Measurements from ENCODE around the gene CST3. TPM values are rescaled to one million over a fixed set of nuclear protein-coding genes. Genes with fewer than 3 reads are reported as not detected.

Gene CST3
- polyA plus RNA-seq, 1 experiment = 458 TPM

DNA sequence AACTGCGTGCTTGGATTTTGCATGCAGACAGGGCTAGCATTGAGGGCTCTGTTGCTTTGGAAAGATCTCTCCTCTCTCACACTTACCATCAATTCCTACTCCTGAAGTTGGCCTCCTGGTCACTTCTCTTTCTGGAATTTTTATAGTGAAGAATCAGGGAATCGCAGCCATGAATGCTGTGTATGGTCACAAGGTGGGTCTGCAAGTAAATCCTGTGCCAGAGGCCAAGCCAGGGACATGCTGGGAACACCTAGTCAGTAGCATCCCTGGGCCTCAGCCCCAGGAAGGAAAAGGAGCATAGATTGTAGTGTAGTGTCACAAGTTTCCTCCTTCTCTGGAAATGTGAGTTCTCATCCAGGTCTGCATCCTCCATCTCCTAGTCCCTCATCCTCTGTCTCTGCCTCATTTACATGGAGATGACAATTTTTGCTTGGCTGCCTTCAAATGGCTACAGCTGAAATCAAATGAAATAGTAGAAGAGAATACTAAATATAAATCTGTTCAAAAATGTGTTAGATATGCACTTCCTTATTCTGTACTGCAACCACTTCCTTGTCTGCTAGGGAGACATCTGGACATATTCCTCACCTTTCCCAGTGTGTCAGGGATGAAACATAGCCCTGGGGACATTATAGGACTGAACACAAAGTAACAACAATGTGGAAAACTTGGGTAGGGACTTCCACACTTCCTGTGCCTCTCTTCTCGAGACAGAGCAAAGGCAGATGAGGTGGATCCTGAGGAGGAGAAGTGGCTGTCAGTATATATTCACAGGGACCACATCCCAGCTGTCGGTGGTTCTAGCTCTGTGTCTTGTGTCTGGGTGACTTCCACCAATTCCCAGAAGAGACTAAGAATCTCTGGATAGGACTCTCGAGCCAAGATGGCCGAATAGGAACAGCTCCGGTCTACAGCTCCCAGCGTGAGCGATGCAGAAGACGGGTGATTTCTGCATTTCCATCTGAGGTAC is 49.0 kb downstream of the CST3 start:
- H3K4me3 ChIP-seq (ENCODE audit: low read depth, low read length) = no peak overlapping the region
- no peak for DNase-seq (ENCODE audit: low read depth)
- TF ChIP-seq CTCF (IDR thresholded peaks at IDR 0.05; ENCODE audit: insufficient read depth, low read depth, low read length) = no peak
- no peaks in the 10 kb centered on the region for H3K36me3 ChIP-seq (ENCODE audit: control insufficient read depth, insufficient read depth, low read length)
- ChIA-PET POLR2A (no interaction called here), CTCF (interaction anchor here (1.8 kb wide), 1 partner anchor 147 kb away, joined by 4 read pairs; no protein-coding TSS in a partner anchor)
- H3K27me3 ChIP-seq (ENCODE audit: control insufficient read depth, insufficient read depth, low read length) = no peaks in the 10 kb centered on the region

DNA sequence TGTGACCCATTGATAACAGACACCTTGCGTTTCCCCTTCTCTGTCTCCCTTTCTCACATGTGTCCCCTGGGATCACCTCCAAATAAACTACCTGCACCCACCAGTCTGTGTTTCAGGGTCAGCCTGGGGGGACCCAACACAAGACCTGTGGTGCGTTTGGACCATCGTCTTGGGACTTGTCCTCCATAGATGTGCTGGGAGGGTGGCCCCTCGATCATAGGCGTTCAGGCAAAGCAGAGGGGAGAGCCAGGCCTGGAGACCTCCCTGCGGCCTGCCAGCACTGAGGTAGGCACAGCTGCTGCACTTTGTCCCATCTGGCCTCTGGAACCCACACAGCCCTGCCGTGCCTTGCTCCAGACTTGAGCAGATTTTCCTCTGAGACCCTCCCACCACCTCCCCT is 50.1 kb downstream of the CST3 start:
- ChIA-PET POLR2A (no interaction called here), CTCF (interaction anchor here (0.7 to 1.8 kb wide), 2 partner anchors 12 to 145 kb away, joined by 3 to 4 read pairs; no protein-coding TSS in a partner anchor)
- TF ChIP-seq CTCF (IDR thresholded peaks at IDR 0.05; ENCODE audit: insufficient read depth, low read depth, low read length) = no peak
- no peak overlapping the region for H3K4me3 ChIP-seq (ENCODE audit: low read depth, low read length)
- DNase-seq (ENCODE audit: low read depth) = no peak
- H3K27me3 ChIP-seq (ENCODE audit: control insufficient read depth, insufficient read depth, low read length) = no peaks in the 10 kb centered on the region
- H3K36me3 ChIP-seq (ENCODE audit: control insufficient read depth, insufficient read depth, low read length) = no peaks in the 10 kb centered on the region

DNA sequence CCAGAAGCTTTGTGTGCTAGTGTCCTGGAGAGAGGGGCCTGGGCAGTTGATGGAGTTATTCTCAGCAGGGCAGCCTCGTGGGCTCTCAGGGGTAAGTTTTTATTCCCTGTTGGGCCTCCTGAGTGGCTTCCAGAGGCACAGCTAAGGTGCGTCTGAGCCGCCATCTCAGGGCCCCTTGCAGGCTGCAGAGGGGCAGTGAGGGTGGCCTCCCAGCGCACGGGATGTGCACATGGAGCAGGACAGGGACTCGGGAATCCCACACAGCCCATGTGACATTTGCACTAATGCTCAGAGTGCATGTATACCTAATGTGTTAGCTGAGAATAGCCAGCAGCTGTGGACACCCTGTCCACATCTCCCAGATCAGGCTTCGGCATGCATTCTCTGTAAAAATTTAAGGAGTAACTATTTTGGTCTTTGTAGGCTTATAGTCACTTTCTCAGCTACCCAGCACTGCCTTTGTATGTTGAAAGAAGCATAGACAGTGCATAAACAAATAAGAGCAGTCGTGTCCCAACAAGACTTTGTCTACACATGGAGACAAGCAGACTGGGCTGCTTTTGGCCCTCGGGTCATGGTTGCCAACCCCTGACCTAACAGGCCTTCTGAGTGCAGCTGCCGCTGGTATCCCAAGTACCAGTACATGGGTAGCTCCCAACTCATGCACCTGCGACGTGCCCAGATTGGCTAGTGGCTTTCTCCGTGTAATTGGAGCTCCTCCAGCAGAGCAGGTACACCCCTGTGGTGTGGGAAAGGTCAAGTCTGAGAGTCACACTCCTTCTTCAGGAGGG is 50.8 kb downstream of the CST3 start:
- Histone ChIP-seq H3K27me3 (ENCODE audit: control insufficient read depth, insufficient read depth, low read length) (no peaks in the 10 kb centered on the region), H3K36me3 (ENCODE audit: control insufficient read depth, insufficient read depth, low read length) (no peaks in the 10 kb centered on the region), H3K4me3 (ENCODE audit: low read depth, low read length) (no peak overlapping the region)
- TF ChIP-seq CTCF (IDR thresholded peaks at IDR 0.05; ENCODE audit: insufficient read depth, low read depth, low read length) = no peak
- DNase-seq (ENCODE audit: low read depth) = no peak
- POLR2A ChIA-PET = no interaction called here
- CTCF ChIA-PET = interaction anchor here (0.7 to 1.5 kb wide), 3 partner anchors 11 to 31 kb away, joined by 3 read pairs; no protein-coding TSS in a partner anchor

DNA sequence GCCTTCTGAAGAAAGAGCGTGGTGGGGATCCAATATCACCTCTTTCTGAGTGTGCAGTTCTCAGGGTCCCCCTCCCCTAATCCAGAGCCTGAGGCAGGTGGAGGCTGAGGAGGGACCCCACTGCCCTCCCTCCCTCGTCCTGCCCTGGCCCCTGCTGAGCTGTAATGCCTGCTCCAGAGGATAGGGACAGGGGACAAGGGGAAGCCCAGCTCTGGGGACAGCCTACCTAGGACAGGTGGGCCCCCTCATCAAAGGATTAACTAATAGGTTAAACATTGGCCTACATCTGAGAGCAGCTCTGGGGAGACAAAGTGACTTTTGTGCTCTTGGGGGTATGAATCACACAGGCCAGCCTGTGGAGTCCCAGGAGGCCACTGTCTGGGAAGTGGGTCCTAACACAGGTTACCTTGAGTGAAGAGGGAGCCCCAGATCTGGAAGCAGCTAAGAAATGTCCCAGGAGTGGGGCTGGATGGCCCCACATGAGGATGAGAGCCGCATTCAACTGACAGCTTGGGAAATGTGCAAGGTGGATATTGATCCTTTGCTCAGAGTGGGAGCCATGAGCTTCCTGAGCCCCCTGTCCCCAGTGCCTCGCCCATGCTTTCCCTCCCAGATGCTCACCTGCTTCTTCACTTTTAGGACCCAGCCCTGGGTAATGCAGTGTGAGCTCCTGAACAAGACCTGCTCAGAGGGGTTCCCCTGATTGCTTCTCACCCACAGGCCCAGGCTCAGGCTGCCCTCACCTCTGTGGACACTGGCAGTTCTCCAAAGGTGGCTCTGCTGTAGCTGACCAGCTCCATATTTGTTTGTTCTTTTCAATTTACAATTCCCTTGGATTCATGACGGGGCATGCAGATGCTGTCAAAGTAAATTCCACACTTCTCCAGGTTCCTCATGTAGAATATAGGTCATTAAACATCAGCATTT is 51.7 kb downstream of the CST3 start:
- CTCF ChIA-PET = interaction anchor here (0.8 to 1.9 kb wide), 4 partner anchors 17 to 144 kb away, joined by 3 to 7 read pairs (median 3); no protein-coding TSS in a partner anchor
- POLR2A ChIA-PET = no interaction called here
- no peak for DNase-seq (ENCODE audit: low read depth)
- no peaks in the 10 kb centered on the region for H3K36me3 ChIP-seq (ENCODE audit: control insufficient read depth, insufficient read depth, low read length)
- H3K27me3 ChIP-seq (ENCODE audit: control insufficient read depth, insufficient read depth, low read length) = no peaks in the 10 kb centered on the region
- H3K4me3 ChIP-seq (ENCODE audit: low read depth, low read length) = no peak overlapping the region
- no peak for TF ChIP-seq CTCF (IDR thresholded peaks at IDR 0.05; ENCODE audit: insufficient read depth, low read depth, low read length)
